Right forelimb (tissue), 1 donor: Measurements from ENCODE around the gene CHST13.

ENCODE experiments used
- DNase-seq: peaks from one replicate; pipeline ENCODE4 v3.0.0-alpha.2; 2018

CHST13 gene

GRCh38 chr3:126542340-126543241 is 18.6 kb downstream of the CHST13 start:
- DNase-seq, result peak; percentile 42

- peak; percentile 15 for DNase-seq
These were observed 19.6 kb downstream of the CHST13 start for GRCh38 chr3:126543457-126544061.

- peak; percentile 26 for DNase-seq
These were observed 20.8 kb downstream of the CHST13 start for GRCh38 chr3:126544596-126545281.

GRCh38 chr3:126545544-126545943 is 21.6 kb downstream of the CHST13 start:
- DNase-seq, result no peak

- DNase-seq, result peak; percentile 38
These were observed 22.1 kb downstream of the CHST13 start for GRCh38 chr3:126546013-126546412.

GRCh38 chr3:126546549-126547239 is 22.7 kb downstream of the CHST13 start:
- DNase-seq, result no peak

- DNase-seq, result peak; percentile 15
These were observed 23.8 kb downstream of the CHST13 start for GRCh38 chr3:126547721-126548120.

GRCh38 chr3:126548556-126549466 is 24.9 kb downstream of the CHST13 start:
- DNase-seq, result peak; percentile 38

- DNase-seq, result peak; percentile 38
These were observed 26.0 kb downstream of the CHST13 start for GRCh38 chr3:126549861-126550487.

GRCh38 chr3:126550488-126551051 is 26.6 kb downstream of the CHST13 start:
- DNase-seq, result peak; percentile 42

GRCh38 chr3:126551121-126551838 is 27.3 kb downstream of the CHST13 start:
- peak; percentile 50 for DNase-seq

GRCh38 chr3:126551839-126552687 is 28.1 kb downstream of the CHST13 start:
- peak; percentile 39 for DNase-seq

- no peak for DNase-seq
These were observed 28.8 kb downstream of the CHST13 start for GRCh38 chr3:126552688-126553283.

- peak; percentile 30 for DNase-seq
These were observed 29.5 kb downstream of the CHST13 start for GRCh38 chr3:126553284-126554084.

- peak; percentile 23 for DNase-seq
These were observed 30.9 kb downstream of the CHST13 start for GRCh38 chr3:126554560-126555525.

GRCh38 chr3:126555795-126556636 is 32.1 kb downstream of the CHST13 start:
- DNase-seq, result peak; percentile 35
